HT1080 (cell line): ENCODE measurements around the gene PRICKLE4. TPM values are rescaled to one million over a fixed set of nuclear protein-coding genes. Genes with fewer than 3 reads are reported as not detected.
A peak's percentile ranks its signal among the peaks of the same experiment; 100 is the strongest.

Source experiments
- DNase-seq: peaks from one replicate; pipeline ENCODE4 v3.0.0-alpha.2; 2015; ENCODE audit warnings: low read depth
- total RNA-seq: library from RNA; depleted of rRNA; stranded (reverse); fragments of >200 nt; shearing (Covaris generic); gene quantifications from 2 replicates; pipeline ENCODE4 v1.2.3, GENCODE V29; 2014

The PRICKLE4 gene
- total RNA-seq, 1 experiment from 2014 or later, result 0.39 TPM

DNA sequence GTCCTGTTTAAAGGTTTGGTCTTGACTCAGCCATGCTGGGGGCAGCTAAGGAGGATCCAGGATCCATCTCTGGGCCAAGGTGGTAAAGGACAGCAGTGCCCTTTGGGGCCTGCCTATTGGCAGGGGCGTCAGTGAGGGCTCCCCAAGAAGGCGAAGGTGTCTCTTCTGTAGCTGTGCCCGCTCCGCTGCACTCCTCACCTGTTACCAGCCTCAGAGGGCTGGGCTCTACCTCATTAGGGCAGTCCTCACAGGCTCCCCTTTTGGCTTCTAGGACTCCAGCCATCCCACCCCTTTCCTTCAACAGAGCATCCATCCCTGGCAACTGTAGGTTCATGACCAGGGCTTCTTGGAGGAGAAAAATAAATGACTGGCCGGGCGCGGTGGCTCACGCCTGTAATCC lies 11.2 kb upstream of the PRICKLE4 start:
- DNase-seq, result no peak

DNA sequence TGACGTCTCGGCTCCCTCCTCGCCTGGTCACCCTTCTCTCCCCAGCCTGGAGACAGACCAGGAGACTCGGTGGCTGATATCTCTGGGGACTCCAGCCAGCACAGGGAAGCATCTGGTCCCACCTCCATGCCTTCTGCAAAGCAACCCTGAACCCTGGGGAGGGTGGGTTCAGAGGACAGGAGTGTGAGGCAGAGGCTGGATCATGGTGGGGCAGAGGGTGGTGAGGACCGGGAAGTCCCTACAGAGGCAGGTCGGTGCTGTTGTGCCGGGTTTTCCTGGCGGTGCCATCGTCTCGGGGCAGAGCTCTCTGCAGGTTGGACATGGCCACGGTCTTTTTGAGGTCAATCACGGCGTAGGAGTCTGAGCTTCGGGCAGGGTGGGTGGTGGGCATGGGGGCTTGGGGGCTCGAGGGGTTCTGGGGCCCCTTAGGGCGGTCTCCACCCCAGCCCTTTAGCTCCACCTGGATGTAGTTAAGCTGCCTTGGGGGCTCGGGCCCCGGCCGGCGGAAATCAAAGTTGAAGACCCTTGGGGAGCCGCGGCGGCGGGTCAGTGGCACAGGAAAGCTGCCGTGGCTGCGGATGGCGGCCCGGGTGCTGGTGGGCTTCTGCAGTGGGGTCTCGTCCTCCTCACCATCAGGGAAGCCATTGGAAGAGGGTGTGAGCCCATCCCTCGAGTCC lies 10.1 kb upstream of the PRICKLE4 start:
- no peak for DNase-seq

DNA sequence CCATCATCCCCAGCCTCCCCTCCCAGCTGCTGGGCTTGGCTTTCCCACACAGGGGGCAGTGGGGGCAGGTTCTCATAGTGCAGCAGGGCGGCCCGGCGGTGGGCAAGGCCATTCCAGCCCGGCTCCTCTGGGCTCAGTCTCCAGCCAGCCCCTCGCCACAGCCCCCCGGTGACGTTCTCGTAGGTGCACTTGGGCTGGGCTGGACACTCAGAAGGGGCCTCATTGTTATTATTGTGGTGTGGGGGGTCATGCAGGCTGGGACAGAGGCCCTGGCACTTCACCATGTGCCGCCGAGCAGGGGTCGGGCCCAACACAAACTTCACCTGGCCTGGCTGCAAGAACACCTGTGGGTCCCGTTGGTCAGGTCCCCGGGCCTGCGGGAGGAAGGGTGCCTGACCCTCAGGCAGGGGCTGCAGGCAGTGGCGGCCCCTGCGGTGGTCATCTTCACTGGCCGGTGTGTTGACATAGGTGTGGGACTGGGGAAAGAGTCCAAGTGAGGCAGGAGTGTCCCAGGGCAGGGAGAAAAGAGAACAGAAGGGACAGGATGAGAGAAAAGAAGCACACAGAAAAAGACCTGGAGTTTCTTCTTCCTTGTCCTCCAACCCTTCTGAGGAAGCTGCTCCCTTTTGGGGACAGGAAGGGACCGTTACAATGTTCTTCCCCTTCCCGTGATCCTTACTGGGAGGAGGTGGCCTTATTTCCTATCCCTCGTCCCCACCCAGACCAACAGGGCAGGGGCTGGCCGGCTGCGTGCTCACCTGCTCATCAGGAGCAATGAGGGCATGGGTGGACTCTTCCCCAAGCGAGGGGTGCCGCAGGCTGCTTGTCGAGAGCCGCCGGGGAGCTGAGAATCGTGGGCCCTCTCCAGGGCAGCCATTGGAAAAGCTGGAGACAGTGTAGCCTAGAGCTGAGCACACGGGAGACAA lies 9.3 kb upstream of the PRICKLE4 start:
- DNase-seq, result no peak

DNA sequence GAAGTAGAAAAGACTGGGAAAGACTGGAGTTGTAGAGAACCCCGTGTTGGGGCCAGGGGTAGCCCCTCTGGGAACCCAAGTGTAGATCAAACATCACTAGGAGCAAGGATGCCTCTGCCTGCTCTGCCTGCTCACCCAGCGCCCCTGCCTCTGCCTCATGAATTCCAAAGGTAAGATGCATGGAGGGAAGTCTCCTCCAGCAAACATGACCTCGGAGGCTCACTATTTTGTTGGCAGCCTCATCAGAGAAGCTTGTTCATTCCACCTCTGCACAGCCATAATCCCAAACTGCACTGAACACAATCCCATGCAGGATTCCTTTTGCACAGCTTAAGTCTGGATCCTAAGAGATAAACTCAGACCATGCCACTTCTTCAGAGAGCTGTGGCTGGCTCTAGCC lies 5.7 kb upstream of the PRICKLE4 start:
- no peak for DNase-seq

DNA sequence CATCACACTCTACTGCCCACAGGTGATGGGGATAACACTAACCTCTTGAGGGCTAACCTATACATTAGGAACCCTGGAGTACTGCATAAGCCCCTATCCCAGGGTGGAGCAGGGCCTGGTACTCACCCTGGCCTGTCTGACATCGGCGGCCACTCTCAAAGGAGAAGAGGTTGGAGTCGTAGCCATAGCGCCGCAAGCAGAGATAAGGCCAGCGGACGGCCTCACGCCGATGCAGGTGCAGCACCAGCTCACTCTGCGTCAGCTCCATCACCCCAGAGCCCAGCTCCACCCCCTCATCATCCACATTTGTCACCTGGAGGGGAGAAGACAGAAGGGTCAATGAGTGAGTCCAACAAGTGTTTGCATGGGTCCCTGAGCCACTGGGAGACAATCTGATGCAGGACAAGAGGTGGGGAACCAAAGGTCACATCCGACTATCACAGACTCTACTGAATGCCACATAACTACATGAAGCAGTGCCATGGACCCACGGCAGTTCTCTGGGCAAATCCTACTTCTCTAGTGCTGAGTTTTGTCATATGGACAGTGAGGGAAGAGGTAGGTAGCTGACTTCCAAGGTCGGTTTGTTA lies 5.2 kb upstream of the PRICKLE4 start:
- no peak for DNase-seq

DNA sequence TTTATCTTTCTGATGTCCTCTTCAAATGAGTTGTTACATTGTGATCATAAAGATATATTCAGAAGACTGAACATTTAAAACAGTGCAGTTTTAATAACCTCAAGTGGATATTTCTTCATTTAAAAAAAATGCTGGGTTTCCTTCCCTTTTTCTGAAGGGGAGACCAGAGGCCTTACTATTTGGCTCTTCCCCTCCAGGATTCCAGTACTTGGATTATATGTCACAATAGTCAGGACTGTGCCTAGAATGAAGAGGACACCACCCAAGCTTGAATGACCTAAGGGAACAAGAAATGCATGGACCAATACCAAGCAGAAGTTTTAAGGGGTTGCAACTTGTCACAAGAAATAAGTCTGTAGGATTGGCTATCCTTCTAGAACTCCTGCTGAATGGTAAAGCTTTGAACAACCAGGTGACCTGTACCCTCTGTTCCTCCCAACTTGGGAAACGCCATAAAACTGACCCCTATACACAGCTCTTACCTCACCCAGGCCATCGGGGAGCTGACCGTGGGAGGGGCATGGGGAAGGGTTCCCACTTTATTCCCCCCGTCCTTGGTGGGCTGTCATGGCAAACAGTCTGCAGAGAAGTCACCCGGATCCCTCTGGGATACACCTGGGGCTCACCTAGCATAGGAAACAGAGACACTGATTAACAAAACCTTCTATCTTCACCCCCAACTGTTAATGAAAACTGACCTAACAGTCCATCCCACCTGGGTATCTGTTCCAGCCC lies 2.9 kb upstream of the PRICKLE4 start:
- DNase-seq, result no peak

DNA sequence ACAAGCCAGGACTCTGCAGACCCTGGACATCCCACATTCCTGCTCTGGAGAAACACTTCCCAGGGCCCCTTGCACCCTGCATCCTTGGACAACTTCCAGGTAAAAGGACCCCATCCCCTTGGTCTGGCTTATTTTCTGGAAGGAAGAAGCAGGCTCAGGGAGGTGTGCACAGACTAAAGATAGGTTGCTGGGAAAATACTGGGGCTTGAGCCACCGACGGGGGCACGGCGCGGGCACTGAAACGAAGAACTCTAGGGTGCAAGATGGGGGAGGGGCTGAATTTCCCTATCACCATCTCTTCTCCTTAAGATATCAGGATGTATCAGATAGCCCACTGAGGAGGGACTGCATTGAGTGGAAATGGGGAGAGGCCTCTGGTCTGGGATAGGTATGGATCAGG lies 1.7 kb upstream of the PRICKLE4 start:
- no peak for DNase-seq

DNA sequence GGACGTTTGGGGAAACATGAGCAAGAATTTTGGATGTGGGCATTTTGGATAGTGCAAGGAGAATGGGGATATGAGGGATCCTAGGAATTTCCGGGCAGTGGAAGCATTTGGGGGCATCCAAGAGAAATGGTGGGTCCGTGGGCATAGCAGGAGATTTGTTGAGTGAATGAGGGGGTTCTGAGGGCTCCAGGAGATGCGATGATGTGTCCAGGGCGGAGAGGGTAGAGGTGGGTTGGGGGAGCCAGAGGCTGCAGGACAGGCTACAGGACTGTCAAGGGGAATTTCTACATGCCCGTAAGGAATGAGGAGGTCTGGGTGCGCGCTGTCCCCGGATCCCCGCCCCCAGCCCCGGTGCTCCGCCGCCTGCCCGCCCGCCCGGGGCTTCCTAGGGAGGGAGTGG lies 1.2 kb upstream of the PRICKLE4 start:
- no peak for DNase-seq

DNA sequence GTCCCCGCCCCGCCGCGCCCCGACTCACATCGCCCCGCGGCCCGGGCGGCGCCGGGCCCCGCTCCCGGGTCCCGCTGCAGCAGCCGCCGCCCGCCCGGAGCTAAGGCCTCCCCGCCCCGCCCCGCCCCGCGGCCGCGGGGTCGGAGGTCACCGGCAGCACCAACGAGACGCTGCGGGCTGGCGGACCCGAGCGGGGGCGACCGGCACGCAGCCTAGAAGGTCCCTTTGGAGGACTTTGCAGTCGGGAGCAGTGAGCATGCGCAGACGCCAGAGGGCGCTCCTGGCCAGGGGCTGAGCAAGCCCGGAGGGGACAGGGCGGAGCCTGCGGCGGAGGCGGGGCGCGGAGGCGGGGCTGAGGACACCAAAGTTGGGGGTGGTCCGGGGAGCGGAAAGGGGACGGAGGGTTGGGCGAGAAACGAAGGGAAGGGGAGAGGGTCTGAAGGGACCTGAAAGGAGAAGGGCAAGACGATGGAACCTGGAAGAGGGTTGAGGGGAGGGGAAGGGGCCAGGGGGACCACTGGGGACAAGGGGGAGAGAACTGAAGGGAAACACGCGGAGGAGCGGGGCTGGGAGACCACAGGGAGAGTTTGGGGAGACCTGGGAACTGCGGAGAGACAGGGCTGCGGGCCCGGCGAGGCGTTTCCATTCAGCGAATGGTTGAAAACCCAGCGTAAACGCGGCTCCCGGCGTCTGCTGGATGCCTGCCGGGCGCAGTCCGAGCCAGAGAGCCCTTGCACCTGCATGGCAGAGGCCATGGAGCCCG lies 613 bp upstream of the PRICKLE4 start, which contains the start of gene FRS3:
FRS3 (minus strand) TSS at position 113 of the 763 bp plus-strand sequence. CDS start 2,913 bp downstream, outside the sequence.
- DNase-seq, result peak; percentile 88

DNA sequence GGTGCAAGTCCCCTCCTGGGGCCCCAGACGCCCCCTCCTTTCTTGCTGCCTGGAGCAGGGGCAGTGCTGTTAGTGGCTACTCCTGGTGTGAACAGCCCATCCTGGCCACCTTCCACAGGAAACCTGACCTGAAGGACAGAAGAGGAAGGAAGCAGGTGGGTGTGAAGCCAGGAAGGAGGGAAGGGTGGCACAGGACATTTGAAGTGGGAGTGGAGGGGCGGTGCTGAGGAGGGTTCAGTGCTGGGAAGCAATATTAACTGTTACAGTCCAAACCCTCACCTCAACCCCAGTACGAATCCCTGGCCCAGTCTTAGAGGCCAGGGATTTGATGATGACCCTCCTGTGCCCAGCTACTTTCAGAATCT lies 766 bp downstream of the PRICKLE4 start:
- DNase-seq, result no peak

DNA sequence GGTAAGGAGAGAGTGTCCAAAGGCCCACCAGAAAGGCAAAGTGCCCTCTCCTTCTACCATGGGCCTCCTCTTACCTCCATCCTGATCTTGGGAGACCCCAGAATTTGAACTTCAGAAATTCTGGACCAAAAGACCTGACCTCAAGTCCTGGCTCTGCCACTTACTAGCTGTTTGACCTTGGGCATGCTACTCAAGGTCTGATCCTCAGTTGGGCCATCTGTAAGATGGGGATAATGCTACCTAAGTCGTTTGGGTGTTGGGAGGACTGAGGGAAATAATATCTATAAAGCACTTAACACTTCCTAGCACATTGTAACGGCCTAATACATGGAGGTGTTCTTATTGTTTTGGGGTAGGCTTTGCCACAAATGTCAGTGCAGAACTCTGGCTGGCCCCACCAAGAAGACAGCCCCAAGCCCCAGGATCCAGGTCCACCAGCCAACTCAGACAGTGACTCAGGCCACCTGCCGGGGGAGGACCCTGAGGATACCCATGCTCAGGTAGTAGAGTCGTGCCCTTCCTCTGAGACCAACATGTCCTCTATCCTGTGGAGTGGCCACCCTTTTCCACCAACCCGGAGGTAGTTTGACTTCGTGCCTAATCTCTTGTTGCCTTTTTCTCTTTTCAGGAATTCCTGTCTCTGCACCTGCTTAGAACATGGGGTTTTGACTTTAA lies 2.7 kb downstream of the PRICKLE4 start:
- DNase-seq, result no peak

DNA sequence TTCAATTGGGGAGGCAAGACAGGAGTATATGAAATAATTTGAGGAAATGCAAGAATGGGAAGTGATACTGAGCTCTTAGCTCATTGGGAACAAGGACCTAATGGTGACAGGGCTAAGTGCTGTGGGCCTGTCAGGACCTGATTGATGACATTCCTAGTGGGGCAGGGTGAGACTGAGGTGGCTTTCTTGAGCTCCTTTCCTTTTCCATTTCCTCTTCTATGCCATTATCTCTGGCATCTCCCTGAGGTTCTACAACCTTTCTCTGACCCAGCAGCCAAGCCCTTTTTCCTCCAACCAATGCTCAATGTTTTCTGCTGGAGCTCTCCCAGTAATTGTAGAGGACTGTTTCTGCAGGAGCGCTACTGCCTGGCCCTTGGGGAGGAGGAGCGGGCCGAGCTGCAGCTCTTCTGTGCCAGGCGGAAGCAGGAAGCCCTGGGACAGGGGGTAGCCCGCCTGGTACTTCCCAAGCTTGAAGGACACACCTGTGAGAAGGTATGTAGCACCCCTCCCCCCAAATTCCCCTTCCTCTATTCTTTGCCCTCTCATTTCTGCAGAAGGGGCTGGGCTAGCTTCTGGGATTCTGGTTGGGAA lies 4.1 kb downstream of the PRICKLE4 start:
- DNase-seq, result no peak

DNA sequence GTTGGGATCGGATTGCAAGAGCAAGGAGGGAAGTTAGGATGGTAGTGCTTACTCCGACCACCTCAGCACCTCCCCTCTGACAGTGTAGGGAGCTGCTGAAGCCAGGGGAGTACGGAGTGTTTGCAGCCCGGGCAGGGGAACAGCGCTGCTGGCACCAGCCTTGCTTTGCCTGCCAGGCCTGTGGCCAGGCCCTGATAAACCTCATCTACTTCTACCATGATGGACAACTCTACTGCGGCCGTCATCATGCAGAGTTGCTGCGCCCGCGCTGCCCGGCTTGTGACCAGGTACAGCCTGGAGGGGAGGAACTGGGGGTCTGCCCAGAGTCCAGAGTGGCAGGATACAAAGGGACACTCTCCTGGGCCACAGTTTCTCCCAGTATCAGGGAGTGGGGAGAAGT lies 4.7 kb downstream of the PRICKLE4 start:
- no peak for DNase-seq

DNA sequence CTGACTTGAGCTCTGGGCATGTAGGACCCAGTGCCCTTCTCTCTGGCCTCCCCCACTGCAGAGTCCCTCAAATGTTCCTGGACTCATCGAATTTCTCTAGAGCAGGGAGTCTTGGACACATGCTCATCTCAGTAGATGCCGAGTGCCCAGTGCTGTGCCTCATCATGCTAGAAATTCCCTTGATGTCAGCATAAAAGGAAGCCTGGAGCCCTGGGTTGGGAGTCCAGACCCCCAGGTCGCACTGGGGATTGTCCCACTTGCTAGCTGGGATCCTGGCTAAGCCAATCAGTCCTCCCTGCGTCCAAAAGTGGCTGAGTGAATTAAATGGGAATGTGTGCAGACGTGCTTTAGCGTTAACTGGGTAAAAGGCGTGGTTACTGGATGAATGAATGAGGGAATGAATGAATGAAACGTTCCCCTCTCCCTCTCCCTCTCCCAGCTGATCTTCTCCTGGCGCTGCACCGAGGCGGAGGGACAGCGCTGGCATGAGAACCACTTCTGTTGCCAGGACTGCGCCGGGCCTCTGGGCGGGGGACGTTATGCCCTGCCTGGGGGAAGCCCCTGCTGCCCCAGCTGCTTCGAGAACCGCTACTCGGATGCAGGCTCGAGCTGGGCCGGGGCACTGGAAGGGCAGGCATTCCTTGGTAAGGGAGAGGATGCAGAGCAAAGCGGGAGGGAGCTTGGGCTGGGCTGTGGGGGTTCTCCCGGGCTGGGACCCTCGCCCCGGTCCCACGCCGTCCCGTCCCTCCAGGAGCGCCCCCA lies 5.3 kb downstream of the PRICKLE4 start:
- DNase-seq, result no peak

DNA sequence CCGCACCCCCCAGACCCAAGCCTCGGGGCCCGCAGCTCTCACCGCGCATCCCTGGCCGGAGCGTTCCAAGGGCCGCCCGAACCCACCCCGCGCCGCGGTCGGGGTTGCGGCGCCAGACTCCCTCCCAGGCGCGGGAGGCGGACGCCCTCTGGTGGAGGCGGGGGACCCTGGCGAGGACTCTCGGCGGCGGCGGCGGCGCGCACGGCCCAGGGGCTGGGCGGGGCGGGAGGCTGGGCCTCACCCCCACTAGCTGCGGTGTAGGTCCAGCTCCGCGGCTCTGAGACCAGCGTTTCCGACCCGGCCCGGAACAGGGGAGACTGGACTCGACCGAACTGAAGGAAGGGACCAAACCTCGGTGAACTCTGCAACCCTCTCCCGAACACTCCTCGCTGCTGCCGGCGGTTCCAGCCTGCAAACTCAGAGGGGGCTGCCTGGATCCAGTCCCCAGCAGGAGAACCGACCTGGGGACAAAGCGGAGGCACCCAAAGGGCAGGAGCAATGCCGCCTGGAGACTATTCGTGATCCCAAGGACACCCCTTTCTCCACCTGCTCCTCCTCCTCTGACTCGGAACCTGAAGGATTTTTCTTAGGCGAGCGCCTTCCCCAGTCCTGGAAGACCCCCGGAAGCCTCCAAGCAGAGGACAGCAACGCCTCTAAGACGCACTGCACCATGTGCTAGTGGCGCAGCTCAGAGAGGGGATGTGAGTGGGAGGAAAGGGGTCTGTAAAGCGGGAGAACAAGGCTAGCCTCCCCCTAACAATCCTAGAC lies 6.1 kb downstream of the PRICKLE4 start:
- peak; percentile 64 for DNase-seq

DNA sequence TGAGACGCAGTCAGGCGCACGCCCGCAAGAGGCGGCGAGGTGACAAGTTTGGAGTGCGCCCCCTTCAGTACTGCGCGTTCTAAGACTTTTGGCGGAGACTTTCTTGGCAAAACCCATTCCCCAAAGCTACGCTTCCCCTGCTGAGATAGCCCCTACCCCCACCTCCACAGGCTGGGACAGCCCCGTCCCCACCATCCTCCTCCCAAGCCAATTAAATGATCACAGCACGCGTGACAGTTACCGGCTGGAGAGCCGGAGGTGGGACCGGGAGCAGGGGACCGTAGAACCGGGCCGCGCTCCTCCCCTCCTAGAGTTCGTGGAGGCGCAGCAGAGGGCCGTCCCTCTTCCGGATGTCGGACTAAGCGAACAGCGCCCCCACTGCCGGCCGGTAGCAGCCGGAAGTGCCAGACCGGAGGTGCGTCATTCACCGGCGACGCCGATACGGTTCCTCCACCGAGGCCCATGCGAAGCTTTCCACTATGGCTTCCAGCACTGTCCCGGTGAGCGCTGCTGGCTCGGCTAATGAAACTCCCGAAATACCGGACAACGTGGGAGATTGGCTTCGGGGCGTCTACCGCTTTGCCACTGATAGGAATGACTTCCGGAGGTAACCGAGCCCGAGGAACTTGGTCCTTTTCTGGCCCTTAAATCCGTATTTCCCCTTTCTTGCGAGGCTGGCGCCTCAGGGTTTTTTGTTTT lies 6.8 kb downstream of the PRICKLE4 start, which contains the start of gene TOMM6:
TOMM6 (plus strand) TSS at position 476 of the 699 bp plus-strand sequence; CDS start at position 480, 4 bp downstream.
- peak; percentile 94 for DNase-seq

DNA sequence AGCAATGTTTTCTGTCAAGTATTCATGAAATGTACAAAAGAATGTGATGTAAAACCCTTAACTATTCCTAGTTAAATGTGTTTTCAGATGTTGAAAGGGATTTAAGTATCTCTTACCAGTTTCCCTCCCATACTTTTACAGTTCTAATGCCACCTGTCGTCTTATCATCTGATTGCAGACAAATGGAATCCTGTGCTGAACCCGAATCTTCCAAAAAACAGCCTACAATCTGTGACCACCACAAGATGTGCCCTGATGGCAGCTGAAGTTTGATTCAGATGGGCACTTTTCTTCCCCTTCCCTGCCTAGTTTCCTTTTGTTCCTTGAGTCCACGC lies 8.8 kb downstream of the PRICKLE4 start:
- DNase-seq, result no peak

DNA sequence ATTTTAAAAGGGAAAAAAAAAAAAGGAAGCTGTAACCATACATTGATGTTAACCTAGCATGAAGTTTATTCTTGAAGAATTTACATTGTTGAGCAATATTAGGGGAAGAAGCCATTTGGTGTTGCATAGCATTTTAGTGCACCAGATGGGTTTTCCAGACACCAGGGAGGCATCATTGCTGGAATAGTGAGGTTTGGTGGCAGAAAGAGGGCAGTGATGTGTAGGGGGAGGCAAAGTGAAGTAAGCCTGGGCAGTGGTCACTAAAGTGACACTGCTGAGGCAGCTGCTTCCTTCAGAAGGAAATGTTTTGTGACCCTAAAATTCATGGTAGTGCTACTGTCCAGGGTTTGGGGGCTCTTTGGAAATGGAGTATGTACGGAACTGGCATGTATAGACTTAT lies 9.5 kb downstream of the PRICKLE4 start:
- no peak for DNase-seq
